ENCODE measurements around the gene TRABD2B.
"Not testable (repeated sequence)": the region's sequence is repeated elsewhere in the genome, so short reads cannot be mapped to it uniquely, and the experiment has no call there.

TRABD2B gene

GRCh38 chr1:47967864-47968555 is 29.2 kb downstream of the TRABD2B start:
- no peak for DNase-seq (ENCODE audit: low read depth in 2 of 2)

GRCh38 chr1:47965816-47966215 is 31.4 kb downstream of the TRABD2B start:
- no peak for DNase-seq (ENCODE audit: low read depth in 2 of 2)

GRCh38 chr1:47964636-47965035 is 32.5 kb downstream of the TRABD2B start:
- no peak for DNase-seq (ENCODE audit: low read depth in 2 of 2)

- no peak for DNase-seq (ENCODE audit: low read depth in 2 of 2)
These were observed 33.4 kb downstream of the TRABD2B start for GRCh38 chr1:47963568-47964358.

- no peak for DNase-seq (ENCODE audit: low read depth in 2 of 2)
These were observed 34.3 kb downstream of the TRABD2B start for GRCh38 chr1:47962750-47963492.

GRCh38 chr1:47961835-47962234 is 35.4 kb downstream of the TRABD2B start:
- not testable (repeated sequence) for DNase-seq (ENCODE audit: low read depth in 2 of 2)

GRCh38 chr1:47956491-47956890 is 40.7 kb downstream of the TRABD2B start:
- DNase-seq (ENCODE audit: low read depth in 2 of 2) = not testable (repeated sequence)

GRCh38 chr1:47953661-47954060 is 43.5 kb downstream of the TRABD2B start:
- DNase-seq (ENCODE audit: low read depth in 2 of 2) = no peak

GRCh38 chr1:47951545-47952235 is 45.5 kb downstream of the TRABD2B start:
- no peak for DNase-seq (ENCODE audit: low read depth in 2 of 2)

- DNase-seq (ENCODE audit: low read depth in 2 of 2) = no peak
These were observed 46.2 kb downstream of the TRABD2B start for GRCh38 chr1:47951026-47951425.

GRCh38 chr1:47950471-47950870 is 46.7 kb downstream of the TRABD2B start:
- no peak for DNase-seq (ENCODE audit: low read depth in 2 of 2)

GRCh38 chr1:47948126-47948525 is 49.1 kb downstream of the TRABD2B start:
- DNase-seq (ENCODE audit: low read depth in 2 of 2) = no peak

- no peak for DNase-seq (ENCODE audit: low read depth in 2 of 2)
These were observed 49.7 kb downstream of the TRABD2B start for GRCh38 chr1:47947531-47947930.

GRCh38 chr1:47944561-47944960 is 52.6 kb downstream of the TRABD2B start:
- DNase-seq (ENCODE audit: low read depth in 2 of 2) = no peak

GRCh38 chr1:47942240-47942629 is 55.0 kb downstream of the TRABD2B start:
- no peak for DNase-seq (ENCODE audit: low read depth in 2 of 2)

GRCh38 chr1:47941609-47942239 is 55.5 kb downstream of the TRABD2B start:
- DNase-seq (ENCODE audit: low read depth in 2 of 2) = no peak

GRCh38 chr1:47940779-47941178 is 56.4 kb downstream of the TRABD2B start:
- DNase-seq (ENCODE audit: low read depth in 2 of 2) = peak; percentile 38 to 47

GRCh38 chr1:47940326-47940725 is 56.9 kb downstream of the TRABD2B start:
- no peak for DNase-seq (ENCODE audit: low read depth in 2 of 2)

- peak; percentile 44 to 51 for DNase-seq (ENCODE audit: low read depth in 2 of 2)
These were observed 58.7 kb downstream of the TRABD2B start for GRCh38 chr1:47938520-47938919.

- no peak for DNase-seq (ENCODE audit: low read depth in 2 of 2)
These were observed 59.5 kb downstream of the TRABD2B start for GRCh38 chr1:47937586-47938254.
